ENCODE data around the gene IL36G.

GRCh38 chr2:113015655-113016054 is 37.8 kb downstream of the IL36G start:
- TF ChIP-seq, protein P1, sequence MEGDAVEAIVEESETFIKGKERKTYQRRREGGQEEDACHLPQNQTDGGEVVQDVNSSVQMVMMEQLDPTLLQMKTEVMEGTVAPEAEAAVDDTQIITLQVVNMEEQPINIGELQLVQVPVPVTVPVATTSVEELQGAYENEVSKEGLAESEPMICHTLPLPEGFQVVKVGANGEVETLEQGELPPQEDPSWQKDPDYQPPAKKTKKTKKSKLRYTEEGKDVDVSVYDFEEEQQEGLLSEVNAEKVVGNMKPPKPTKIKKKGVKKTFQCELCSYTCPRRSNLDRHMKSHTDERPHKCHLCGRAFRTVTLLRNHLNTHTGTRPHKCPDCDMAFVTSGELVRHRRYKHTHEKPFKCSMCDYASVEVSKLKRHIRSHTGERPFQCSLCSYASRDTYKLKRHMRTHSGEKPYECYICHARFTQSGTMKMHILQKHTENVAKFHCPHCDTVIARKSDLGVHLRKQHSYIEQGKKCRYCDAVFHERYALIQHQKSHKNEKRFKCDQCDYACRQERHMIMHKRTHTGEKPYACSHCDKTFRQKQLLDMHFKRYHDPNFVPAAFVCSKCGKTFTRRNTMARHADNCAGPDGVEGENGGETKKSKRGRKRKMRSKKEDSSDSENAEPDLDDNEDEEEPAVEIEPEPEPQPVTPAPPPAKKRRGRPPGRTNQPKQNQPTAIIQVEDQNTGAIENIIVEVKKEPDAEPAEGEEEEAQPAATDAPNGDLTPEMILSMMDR (conservative IDR thresholded peaks at IDR 0.05 in 1 of 2, IDR thresholded peaks at IDR 0.05 in 1 of 2; ENCODE audit: low read depth in 1 of 2, low read length in 2 of 2), result no peak
- TF ChIP-seq EZH2 (IDR thresholded peaks at IDR 0.05; ENCODE audit: low read length, missing control alignments), result no peak
